ENCODE measurements around the gene GSTA3.
"Not testable (repeated sequence)": the region's sequence is repeated elsewhere in the genome, so short reads cannot be mapped to it uniquely, and the experiment has no call there.

DNA sequence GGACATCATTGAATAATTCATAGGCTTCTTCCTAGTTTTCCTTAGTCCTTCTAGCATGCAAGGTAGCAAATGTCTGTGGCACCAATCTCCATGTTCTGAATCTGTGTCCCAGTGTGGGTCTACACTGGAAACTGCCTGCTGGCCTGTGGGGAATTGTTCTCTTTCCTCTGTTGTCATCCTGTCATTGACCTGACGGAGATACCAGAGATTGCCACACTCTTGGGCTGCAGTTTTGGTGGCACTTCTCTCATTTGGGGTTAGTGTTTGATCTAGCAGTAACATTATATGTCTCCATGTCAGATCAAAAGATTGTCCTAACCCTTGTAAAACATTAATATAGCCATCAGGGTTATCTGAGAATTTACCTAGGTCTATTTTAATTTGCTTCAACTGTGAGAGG, 9.3 kb upstream of the GSTA3 start:
- TF ChIP-seq, protein P1, sequence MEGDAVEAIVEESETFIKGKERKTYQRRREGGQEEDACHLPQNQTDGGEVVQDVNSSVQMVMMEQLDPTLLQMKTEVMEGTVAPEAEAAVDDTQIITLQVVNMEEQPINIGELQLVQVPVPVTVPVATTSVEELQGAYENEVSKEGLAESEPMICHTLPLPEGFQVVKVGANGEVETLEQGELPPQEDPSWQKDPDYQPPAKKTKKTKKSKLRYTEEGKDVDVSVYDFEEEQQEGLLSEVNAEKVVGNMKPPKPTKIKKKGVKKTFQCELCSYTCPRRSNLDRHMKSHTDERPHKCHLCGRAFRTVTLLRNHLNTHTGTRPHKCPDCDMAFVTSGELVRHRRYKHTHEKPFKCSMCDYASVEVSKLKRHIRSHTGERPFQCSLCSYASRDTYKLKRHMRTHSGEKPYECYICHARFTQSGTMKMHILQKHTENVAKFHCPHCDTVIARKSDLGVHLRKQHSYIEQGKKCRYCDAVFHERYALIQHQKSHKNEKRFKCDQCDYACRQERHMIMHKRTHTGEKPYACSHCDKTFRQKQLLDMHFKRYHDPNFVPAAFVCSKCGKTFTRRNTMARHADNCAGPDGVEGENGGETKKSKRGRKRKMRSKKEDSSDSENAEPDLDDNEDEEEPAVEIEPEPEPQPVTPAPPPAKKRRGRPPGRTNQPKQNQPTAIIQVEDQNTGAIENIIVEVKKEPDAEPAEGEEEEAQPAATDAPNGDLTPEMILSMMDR (IDR thresholded peaks at IDR 0.05) = not testable (repeated sequence)
- TF ChIP-seq REST (IDR thresholded peaks at IDR 0.05; ENCODE audit: low read depth, low read length); TEAD4 (IDR thresholded peaks at IDR 0.05; ENCODE audit: borderline replicate concordance, insufficient read depth); EZH2phosphoT487 (IDR thresholded peaks at IDR 0.05; ENCODE audit: borderline replicate concordance, low read depth); JUND (IDR thresholded peaks at IDR 0.05); GATA2 (CRISPR knock-in tag; IDR thresholded peaks at IDR 0.05); GABPA (IDR thresholded peaks at IDR 0.05; ENCODE audit: low read depth); TAF1 (IDR thresholded peaks at IDR 0.05; ENCODE audit: borderline replicate concordance, low read depth, low read length); PBX3 (IDR thresholded peaks at IDR 0.05); TCF12 (IDR thresholded peaks at IDR 0.05); POLR2AphosphoS5 (IDR thresholded peaks at IDR 0.05; ENCODE audit: low read depth, low read length); EP300 (IDR thresholded peaks at IDR 0.05; ENCODE audit: borderline replicate concordance in 1 of 2, low read depth in 1 of 2, low read length in 1 of 2); SIN3A (IDR thresholded peaks at IDR 0.05; ENCODE audit: borderline replicate concordance, low read depth, low read length); ZBTB33 (IDR thresholded peaks at IDR 0.05; ENCODE audit: borderline replicate concordance, low read depth): not testable (repeated sequence)

Measured in SK-N-SH (cell line).